OCI-LY7 (cell line): ENCODE measurements around the gene GAK. TPM values are rescaled to one million over a fixed set of nuclear protein-coding genes. Genes with fewer than 3 reads are reported as not detected.

Experiments
- BruUV-seq: library from RNA; stranded (reverse); fragments of 400-500 nt; replicated peaks from 2 replicates; lab custom pipeline; 2021; lab: Mats Ljungman, UMichigan
- CTCF ChIA-PET: fragments of 300-600 bp; sonication (Branson Sonifier 250); formaldehyde crosslinking; loops from one replicate; lab custom pipeline; 2022; ENCODE audit warnings: antibody characterized with exemption; ENCODE audit not compliant: unreplicated experiment; lab: Charles Lee
- POLR2A ChIA-PET: fragments of 300-600 bp; sonication (Branson Sonifier 250); formaldehyde crosslinking; loops from one replicate; lab custom pipeline; 2022; ENCODE audit warnings: antibody characterized with exemption; lab: Charles Lee
- DNase-seq: peaks from one replicate; pipeline ENCODE4 v3.0.0-alpha.2; 2015; ENCODE audit warnings: low spot score
- H2AFZ ChIP-seq: fragments of 200-600 bp; sonication (generic), shearing (Covaris generic); 2 replicates; pipeline ENCODE4 v1.6.1; 2014; ENCODE audit warnings: mild to moderate bottlenecking, antibody characterized with exemption, low read length, moderate library complexity
- H3K27ac ChIP-seq: fragments of 200-600 bp; sonication (generic); 2 replicates; pipeline ENCODE4 v1.5.1; 2014; ENCODE audit warnings: mixed run types, low read depth, mild to moderate bottlenecking, moderate library complexity, low read length, inconsistent platforms; ENCODE audit not compliant: poor library complexity, severe bottlenecking
- H3K36me3 ChIP-seq: fragments of 200-600 bp; sonication (generic); 2 replicates; pipeline ENCODE4 v1.6.1; 2014; ENCODE audit warnings: mild to moderate bottlenecking, antibody characterized with exemption, low read length, moderate library complexity, mixed read lengths; ENCODE audit not compliant: insufficient read depth
- H3K4me1 ChIP-seq: fragments of 200-600 bp; sonication (generic); 2 replicates; pipeline ENCODE4 v1.5.1; 2014; ENCODE audit warnings: mild to moderate bottlenecking, low read length; ENCODE audit not compliant: insufficient read depth, poor library complexity, severe bottlenecking
- H3K4me2 ChIP-seq: fragments of 200-600 bp; sonication (generic); 2 replicates; pipeline ENCODE4 v1.6.1; 2014; ENCODE audit warnings: mild to moderate bottlenecking, low read length
- H3K4me3 ChIP-seq: fragments of 200-600 bp; sonication (generic); 2 replicates; pipeline ENCODE4 v1.5.1; 2014; ENCODE audit warnings: mild to moderate bottlenecking, low read depth, low read length; ENCODE audit not compliant: poor library complexity, severe bottlenecking
- H3K79me2 ChIP-seq: fragments of 200-600 bp; sonication (generic); 2 replicates; pipeline ENCODE4 v1.6.1; 2016; ENCODE audit warnings: low read depth, mild to moderate bottlenecking, low read length, moderate library complexity, mixed read lengths; ENCODE audit not compliant: insufficient read depth
- H3K9me2 ChIP-seq: fragments of 200-600 bp; sonication (generic); 2 replicates; pipeline ENCODE4 v1.6.1; 2016; ENCODE audit warnings: mild to moderate bottlenecking, low read length, mixed read lengths; ENCODE audit not compliant: insufficient read depth
- H3K9me3 ChIP-seq: fragments of 200-600 bp; sonication (generic); 2 replicates; pipeline ENCODE4 v1.6.1; 2014; ENCODE audit warnings: mild to moderate bottlenecking, mixed run types, low read length, mixed read lengths
- H4K20me1 ChIP-seq: fragments of 200-600 bp; sonication (generic); 2 replicates; pipeline ENCODE4 v1.6.1; 2014; ENCODE audit warnings: mild to moderate bottlenecking, antibody characterized with exemption, low read length, moderate library complexity, mixed read lengths; ENCODE audit not compliant: insufficient read depth
- EZH2phosphoT487 ChIP-seq: fragments of 200-600 bp; sonication (generic); IDR thresholded peaks from 2 replicates; pipeline ENCODE4 v1.6.1; 2018; ENCODE audit warnings: low read depth, borderline replicate concordance, mild to moderate bottlenecking, mixed run types, antibody characterized with exemption, low read length, moderate library complexity, mixed read lengths
- intact Hi-C: fragments of 100-400 bp; cut with micrococcal nuclease; formaldehyde crosslinking; loops from one replicate; pipeline ENCODE4 v1.10.0; 2022; ENCODE audit not compliant: unreplicated experiment
- total RNA-seq, 2 experiments: library from RNA; depleted of rRNA in 1 of 2; stranded (reverse); fragments of >200 nt in 1 of 2; shearing (Covaris generic) in 1 of 2; gene quantifications; 2 replicates each; pipeline ENCODE4 v1.2.3, GENCODE V29; 2014 to 2022
- TF ChIP-seq, protein P1 (sequence below): fragments of 200-600 bp; sonication (generic); conservative IDR thresholded peaks from 2 replicates; pipeline ENCODE4 v1.5.1; 2014; ENCODE audit warnings: mild to moderate bottlenecking, antibody characterized with exemption, low read length, moderate library complexity, mixed read lengths

The GAK gene
- total RNA-seq, 2 experiments from 2014 or later, result 86.1 to 107 TPM

DNA sequence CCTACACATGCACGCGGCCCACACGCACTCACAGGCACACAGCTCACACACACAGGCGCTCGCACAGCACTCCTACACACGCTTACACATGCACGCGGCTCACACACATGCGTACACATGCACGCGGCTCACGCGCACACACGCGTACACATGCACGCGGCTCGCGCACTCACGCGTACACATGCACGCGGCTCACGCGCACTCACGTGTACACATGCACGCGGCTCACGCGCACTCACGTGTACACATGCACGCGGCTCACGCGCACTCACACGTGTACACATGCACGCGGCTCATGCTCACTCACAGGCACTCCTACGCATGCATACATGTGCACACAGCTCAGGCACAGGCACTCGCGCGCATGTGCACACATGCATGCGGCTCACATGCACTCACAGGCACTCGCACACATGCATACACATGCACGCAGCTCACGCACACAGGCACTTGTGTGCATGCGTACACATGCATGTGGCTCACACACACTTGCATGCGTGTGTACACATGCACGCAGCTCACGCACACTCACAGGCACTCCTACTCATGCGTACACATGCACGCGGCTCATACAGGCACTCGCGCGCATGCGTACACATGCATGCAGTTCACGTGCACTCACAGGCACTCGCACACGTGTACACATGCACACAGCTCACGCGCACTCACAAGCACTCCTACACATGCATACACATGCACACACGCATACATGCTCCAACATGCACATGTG, 44.9 kb downstream of the GAK start:
- Histone ChIP-seq H3K4me1 (no peaks in the 10 kb centered on the region), H2AFZ (no peak overlapping the region), H4K20me1 (no peaks in the 10 kb centered on the region), H3K4me3 (no peak overlapping the region), H3K4me2 (no peak overlapping the region), H3K27ac (no peak overlapping the region), H3K9me3 (no peaks in the 10 kb centered on the region), H3K36me3 (peaks cover 52% of the 10 kb centered on the region), H3K9me2 (no peaks in the 10 kb centered on the region), H3K79me2 (no peaks in the 10 kb centered on the region)
- TF ChIP-seq, protein P1, sequence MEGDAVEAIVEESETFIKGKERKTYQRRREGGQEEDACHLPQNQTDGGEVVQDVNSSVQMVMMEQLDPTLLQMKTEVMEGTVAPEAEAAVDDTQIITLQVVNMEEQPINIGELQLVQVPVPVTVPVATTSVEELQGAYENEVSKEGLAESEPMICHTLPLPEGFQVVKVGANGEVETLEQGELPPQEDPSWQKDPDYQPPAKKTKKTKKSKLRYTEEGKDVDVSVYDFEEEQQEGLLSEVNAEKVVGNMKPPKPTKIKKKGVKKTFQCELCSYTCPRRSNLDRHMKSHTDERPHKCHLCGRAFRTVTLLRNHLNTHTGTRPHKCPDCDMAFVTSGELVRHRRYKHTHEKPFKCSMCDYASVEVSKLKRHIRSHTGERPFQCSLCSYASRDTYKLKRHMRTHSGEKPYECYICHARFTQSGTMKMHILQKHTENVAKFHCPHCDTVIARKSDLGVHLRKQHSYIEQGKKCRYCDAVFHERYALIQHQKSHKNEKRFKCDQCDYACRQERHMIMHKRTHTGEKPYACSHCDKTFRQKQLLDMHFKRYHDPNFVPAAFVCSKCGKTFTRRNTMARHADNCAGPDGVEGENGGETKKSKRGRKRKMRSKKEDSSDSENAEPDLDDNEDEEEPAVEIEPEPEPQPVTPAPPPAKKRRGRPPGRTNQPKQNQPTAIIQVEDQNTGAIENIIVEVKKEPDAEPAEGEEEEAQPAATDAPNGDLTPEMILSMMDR, result no peak
- TF ChIP-seq EZH2phosphoT487, result no peak
- intact Hi-C loops, result no loop called here
- POLR2A ChIA-PET, result no interaction called here
- CTCF ChIA-PET, result no interaction called here
- BruUV-seq, result no TSS peak
- DNase-seq, result no peak

DNA sequence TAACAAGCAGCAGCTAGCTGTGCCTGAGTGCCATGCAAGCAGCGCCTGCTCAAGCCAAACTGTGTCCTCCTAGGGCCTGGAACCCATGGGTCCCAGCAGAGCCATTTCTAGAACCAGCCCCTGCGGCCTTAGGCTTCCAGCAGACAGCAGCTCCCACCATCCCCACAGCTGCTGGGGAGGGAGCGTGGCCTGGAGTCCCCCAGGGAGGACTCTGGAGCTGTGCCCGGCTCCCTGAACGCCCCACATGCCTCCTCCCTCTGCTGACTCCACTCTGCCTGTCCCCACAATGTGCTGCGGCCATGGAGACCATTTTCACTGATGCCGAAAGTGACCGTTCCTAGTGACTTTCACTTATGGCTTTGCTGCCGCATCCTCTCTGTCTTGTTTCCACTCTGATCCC, 45.9 kb downstream of the GAK start:
- Histone ChIP-seq H3K36me3 (peaks cover 57% of the 10 kb centered on the region), H3K4me3 (no peak overlapping the region), H3K4me2 (no peak overlapping the region), H3K27ac (no peak overlapping the region), H3K9me3 (no peaks in the 10 kb centered on the region), H2AFZ (no peak overlapping the region), H3K79me2 (no peaks in the 10 kb centered on the region), H4K20me1 (no peaks in the 10 kb centered on the region), H3K4me1 (no peaks in the 10 kb centered on the region), H3K9me2 (no peaks in the 10 kb centered on the region)
- DNase-seq, result no peak
- TF ChIP-seq EZH2phosphoT487, result no peak
- TF ChIP-seq, protein P1, result no peak
- intact Hi-C loops, result no loop called here
- CTCF ChIA-PET, result no interaction called here
- POLR2A ChIA-PET, result no interaction called here
- BruUV-seq, result no TSS peak

DNA sequence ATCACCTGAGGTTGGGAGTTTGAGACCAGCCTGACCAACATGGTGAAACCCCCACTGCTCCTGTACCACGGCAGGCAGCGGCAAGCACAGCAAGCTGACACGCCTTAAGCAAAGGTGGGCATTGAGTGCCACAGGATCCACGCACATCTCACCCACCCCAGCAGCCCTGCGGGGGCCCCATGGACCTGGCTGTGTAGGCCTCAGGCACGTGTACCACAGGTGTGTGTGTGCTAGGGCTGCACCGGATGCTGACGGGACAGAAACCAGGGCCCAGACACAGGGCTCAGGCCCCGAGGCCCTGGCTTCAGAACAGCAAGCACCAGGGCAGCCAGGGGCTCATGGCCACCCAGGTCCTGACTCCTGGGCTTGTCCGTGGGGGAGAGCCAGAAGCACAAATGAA, 46.8 kb downstream of the GAK start:
- POLR2A ChIA-PET, result no interaction called here
- no peaks in the 10 kb centered on the region for H3K9me3 ChIP-seq
- no peak for DNase-seq
- no peak overlapping the region for H3K4me3 ChIP-seq
- no peaks in the 10 kb centered on the region for H3K9me2 ChIP-seq
- H4K20me1 ChIP-seq, result no peaks in the 10 kb centered on the region
- H3K27ac ChIP-seq, result no peak overlapping the region
- H2AFZ ChIP-seq, result no peak overlapping the region
- no peaks in the 10 kb centered on the region for H3K4me1 ChIP-seq
- H3K4me2 ChIP-seq, result no peak overlapping the region
- BruUV-seq, result no TSS peak
- no peaks in the 10 kb centered on the region for H3K79me2 ChIP-seq
- intact Hi-C loops, result no loop called here
- CTCF ChIA-PET, result no interaction called here
- TF ChIP-seq, protein P1, result no peak
- TF ChIP-seq EZH2phosphoT487, result no peak
- H3K36me3 ChIP-seq, result peaks cover 60% of the 10 kb centered on the region
